Lung (tissue), 12 donors: ENCODE results near the gene GNAS. TPM values are rescaled to one million over a fixed set of nuclear protein-coding genes. Genes with fewer than 3 reads are reported as not detected.

ENCODE experiments used
- ATAC-seq: fragments of 200-7000 bp; cut with Tn5 transposase; one replicate; pipeline ENCODE4 v1.9.1; 2020; ENCODE audit warnings: moderate number of reproducible peaks; ENCODE audit not compliant: insufficient read depth, low FRiP score
- DNase-seq, 3 donors: peaks; one replicate each; pipeline ENCODE4 v3.0.0-alpha.2; 2013 to 2017
- H3K27ac ChIP-seq, 2 donors: one replicate each; pipeline ENCODE4 v1.5.1; 2013; ENCODE audit warnings: mild to moderate bottlenecking in 2 of 2, moderate library complexity in 2 of 2, control low read depth in 1 of 2, inconsistent platforms in 1 of 2, low read depth in 1 of 2, low read length in 1 of 2
- H3K27me3 ChIP-seq, 3 donors: one replicate each; pipeline ENCODE4 v1.5.1; 2013; ENCODE audit warnings: low read length in 2 of 3; ENCODE audit not compliant: control insufficient read depth in 3 of 3, insufficient read depth in 3 of 3
- H3K36me3 ChIP-seq, 4 donors: one replicate each; pipeline ENCODE4 v1.5.1; 2013; ENCODE audit warnings: low read length in 4 of 4, mild to moderate bottlenecking in 1 of 4, moderate library complexity in 1 of 4; ENCODE audit not compliant: control insufficient read depth in 4 of 4, insufficient read depth in 4 of 4
- H3K4me1 ChIP-seq, 5 donors: one replicate each; pipeline ENCODE4 v1.5.1; 2013; ENCODE audit warnings: low read length in 5 of 5, mild to moderate bottlenecking in 2 of 5, moderate library complexity in 1 of 5; ENCODE audit not compliant: control insufficient read depth in 5 of 5, insufficient read depth in 5 of 5
- H3K4me3 ChIP-seq: one replicate; pipeline ENCODE4 v1.5.1; 2013; ENCODE audit warnings: mild to moderate bottlenecking, control low read depth, moderate library complexity
- H3K9ac ChIP-seq, 2 donors: one replicate each; pipeline ENCODE4 v1.5.1; 2013; ENCODE audit warnings: low read length in 2 of 2, control low read depth in 1 of 2; ENCODE audit not compliant: insufficient read depth in 1 of 2
- H3K9me3 ChIP-seq, 4 donors: one replicate each; pipeline ENCODE4 v1.5.1; 2013; ENCODE audit warnings: low read length in 3 of 4, mild to moderate bottlenecking in 1 of 4, moderate library complexity in 1 of 4; ENCODE audit not compliant: control insufficient read depth in 4 of 4, insufficient read depth in 3 of 4
- WGBS, 2 donors: extraction: QIAGEN DNeasy Blood & Tissue Kit; methylation state at CpG; one replicate each; pipeline ENCODE4 v1.1.7; 2013; 5-methylcytosine and 5-hydroxymethylcytosine counted together
- polyA plus RNA-seq, 2 donors: library from polyadenylated mRNA; stranded (reverse); fragments of 200-250 nt; gene quantifications; one replicate each; pipeline ENCODE4 v1.2.1, GENCODE V29; 2013
- total RNA-seq, 2 donors: library from RNA; depleted of rRNA in 1 of 2; stranded (reverse); fragments of >200 nt in 1 of 2; gene quantifications; one replicate each; pipeline ENCODE4 v1.2.1, GENCODE V29; 2014 to 2021
- TF ChIP-seq, protein P1 (sequence below): IDR thresholded peaks from 2 replicates; pipeline ENCODE4 v1.5.1; 2012; ENCODE audit warnings: mild to moderate bottlenecking; ENCODE audit errors: control extremely low read depth, extremely low read depth
- donor health status: control.
- donor health status: control.
- donor health status: Bipolar disorder and iron deficiency.
- donor health status: healthy.
- donor health status: DM: yes; HTN: yes; CAD: no.

Gene GNAS
- total and polyA plus RNA-seq, 4 donors: 638 to 1,238 (median 887) TPM

DNA sequence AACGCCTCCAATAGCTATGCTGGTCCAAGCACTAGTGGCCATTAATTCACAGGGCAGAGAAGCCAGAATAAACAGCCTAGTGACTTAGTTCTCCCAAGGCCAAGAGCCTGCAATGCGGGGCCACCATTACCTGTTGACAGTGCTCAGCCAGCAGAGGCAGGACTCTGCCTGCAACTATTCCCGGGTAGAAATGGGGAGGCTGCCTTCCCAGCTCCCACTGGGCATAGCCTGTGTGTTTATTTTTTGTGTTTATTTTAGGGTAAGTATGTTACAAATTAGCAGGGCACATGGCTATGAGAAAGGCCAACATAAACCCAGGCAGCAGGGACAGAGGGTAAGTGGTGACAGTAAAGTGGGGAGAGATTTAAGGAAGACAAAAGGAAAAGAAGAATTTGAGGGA, 6.8 kb upstream of the GNAS start:
- Histone ChIP-seq H3K9me3 (no peaks in the 10 kb centered on the region), H3K4me3 (no peak overlapping the region), H3K36me3 (peaks cover 0 to 2% (median 0%) of the 10 kb centered on the region in 4 donors), H3K27me3 (peaks cover 0 to 47% (median 46%) of the 10 kb centered on the region in 3 donors), H3K9ac (no peak overlapping the region), H3K27ac (no peak overlapping the region), H3K4me1 (peaks cover 0 to 6% (median 2%) of the 10 kb centered on the region in 5 donors)
- WGBS, 2 donors: 74 to 83% methylated on average over 3 of the region's 3 CpGs
- DNase-seq: no peak
- TF ChIP-seq, protein P1, sequence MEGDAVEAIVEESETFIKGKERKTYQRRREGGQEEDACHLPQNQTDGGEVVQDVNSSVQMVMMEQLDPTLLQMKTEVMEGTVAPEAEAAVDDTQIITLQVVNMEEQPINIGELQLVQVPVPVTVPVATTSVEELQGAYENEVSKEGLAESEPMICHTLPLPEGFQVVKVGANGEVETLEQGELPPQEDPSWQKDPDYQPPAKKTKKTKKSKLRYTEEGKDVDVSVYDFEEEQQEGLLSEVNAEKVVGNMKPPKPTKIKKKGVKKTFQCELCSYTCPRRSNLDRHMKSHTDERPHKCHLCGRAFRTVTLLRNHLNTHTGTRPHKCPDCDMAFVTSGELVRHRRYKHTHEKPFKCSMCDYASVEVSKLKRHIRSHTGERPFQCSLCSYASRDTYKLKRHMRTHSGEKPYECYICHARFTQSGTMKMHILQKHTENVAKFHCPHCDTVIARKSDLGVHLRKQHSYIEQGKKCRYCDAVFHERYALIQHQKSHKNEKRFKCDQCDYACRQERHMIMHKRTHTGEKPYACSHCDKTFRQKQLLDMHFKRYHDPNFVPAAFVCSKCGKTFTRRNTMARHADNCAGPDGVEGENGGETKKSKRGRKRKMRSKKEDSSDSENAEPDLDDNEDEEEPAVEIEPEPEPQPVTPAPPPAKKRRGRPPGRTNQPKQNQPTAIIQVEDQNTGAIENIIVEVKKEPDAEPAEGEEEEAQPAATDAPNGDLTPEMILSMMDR: no peak
- no peak for ATAC-seq

DNA sequence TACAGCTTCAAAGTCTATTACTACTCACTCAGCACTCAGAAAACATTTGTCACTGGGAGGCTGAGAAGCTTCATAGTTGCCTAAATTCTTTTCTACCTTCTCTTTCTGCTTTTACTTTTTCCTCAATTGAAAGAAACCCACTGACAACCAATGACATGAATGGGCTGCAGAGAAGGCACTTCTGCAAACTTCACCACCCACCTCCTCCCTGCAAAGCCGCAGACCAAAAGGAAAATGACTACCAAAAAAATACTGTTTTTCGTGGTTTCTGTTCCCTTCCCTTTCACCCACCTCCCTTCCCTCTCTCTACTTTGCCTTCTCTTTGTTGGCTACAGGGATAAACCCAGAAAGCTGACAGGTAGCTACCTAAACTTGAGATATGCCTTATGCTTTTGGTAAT, 5.1 kb upstream of the GNAS start:
- TF ChIP-seq, protein P1: no peak
- no peaks in the 10 kb centered on the region for H3K9me3 ChIP-seq
- no peak overlapping the region for H3K9ac ChIP-seq
- no peaks in the 10 kb centered on the region for H3K36me3 ChIP-seq
- peaks cover 0 to 42% (median 40%) of the 10 kb centered on the region in 3 donors for H3K27me3 ChIP-seq
- H3K4me1 ChIP-seq: peaks cover 0 to 18% (median 2%) of the 10 kb centered on the region in 5 donors
- no peak for DNase-seq
- H3K27ac ChIP-seq: no peak overlapping the region
- H3K4me3 ChIP-seq: no peak overlapping the region
- WGBS, 2 donors: 41 to 54% methylated on average over 2 of the region's 2 CpGs
- no peak for ATAC-seq

DNA sequence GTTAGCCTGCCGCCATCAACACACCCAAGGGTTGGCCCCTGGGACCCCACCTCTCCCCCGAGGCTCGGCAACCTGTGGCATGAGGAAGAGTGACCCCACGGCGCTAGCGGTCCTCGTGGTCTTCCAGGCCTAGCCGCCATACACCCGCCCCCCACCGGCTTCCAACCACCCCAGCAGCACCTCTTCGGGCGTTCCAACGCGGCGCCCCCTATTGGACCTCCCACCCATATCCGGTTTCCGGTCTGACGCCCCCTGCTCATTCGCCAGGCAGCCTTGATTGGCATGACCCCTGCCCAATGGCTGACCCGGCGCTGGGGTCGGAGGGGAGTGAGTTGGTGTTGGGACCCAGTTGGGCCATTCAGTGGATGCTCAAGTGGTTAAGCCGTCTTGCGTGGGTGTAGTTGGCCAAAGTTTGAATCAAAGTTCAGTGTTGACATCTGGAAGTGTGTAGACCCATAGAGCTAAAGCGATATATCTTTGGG, 1.8 kb upstream of the GNAS start, which contains the start of gene GNAS-AS1:
GNAS-AS1 (minus strand) TSS at position 210 of the 482 bp plus-strand sequence.
- Histone ChIP-seq H3K9ac (peak within 1 kb of the TSS in 1 of 2 donors; percentile 32), H3K27me3 (peaks cover 0 to 34% (median 24%) of the 10 kb centered on the region in 3 donors), H3K27ac (no peak within 1 kb of the TSS), H3K4me3 (peak within 1 kb of the TSS; percentile 12), H3K4me1 (peaks cover 0 to 15% (median 0%) of the 10 kb centered on the region in 5 donors), H3K36me3 (no peaks in the 10 kb centered on the region), H3K9me3 (no peaks in the 10 kb centered on the region)
- 47 to 60% methylated on average over 25 of the region's 25 CpGs for WGBS, 2 donors
- ATAC-seq (peak; percentile 76), DNase-seq (peak; percentile 87 to 92 (median 89))
- TF ChIP-seq, protein P1: no peak
